Heart left ventricle (tissue), 16 donors: ENCODE measurements around the gene HS6ST3. TPM values are rescaled to one million over a fixed set of nuclear protein-coding genes. Genes with fewer than 3 reads are reported as not detected.

Experiments used
- ATAC-seq, 4 donors: fragments of 200-7000 bp; cut with Tn5 transposase; one replicate each; pipeline ENCODE4 v1.9.1; 2020 to 2022; ENCODE audit warnings: moderate library complexity in 4 of 4, mild to moderate bottlenecking in 3 of 4, moderate number of reproducible peaks in 1 of 4
- DNase-seq, 5 donors: peaks; one replicate each; pipeline ENCODE4 v3.0.0-alpha.2; 2020
- H3K27ac ChIP-seq, 12 donors: fragments of 200-600 bp; sonication (generic) in 4 of 12; one replicate each; pipeline versions ENCODE4 v1.5.0 to v1.8.0; 2016 to 2022; ENCODE audit warnings: mild to moderate bottlenecking in 2 of 12
- H3K27me3 ChIP-seq, 9 donors: fragments of 200-600 bp; sonication (generic) in 2 of 9; one replicate each; pipeline versions ENCODE4 v1.5.1 to v1.8.0; 2016 to 2022; ENCODE audit warnings: mild to moderate bottlenecking in 3 of 9
- H3K36me3 ChIP-seq, 9 donors: fragments of 200-600 bp; sonication (generic) in 2 of 9; one replicate each; pipeline versions ENCODE4 v1.5.0 to v1.8.0; 2018 to 2022; ENCODE audit warnings: mild to moderate bottlenecking in 2 of 9
- H3K4me1 ChIP-seq, 12 donors: fragments of 200-600 bp; sonication (generic) in 4 of 12; one replicate each; pipeline versions ENCODE4 v1.5.0 to v1.8.0; 2016 to 2022; ENCODE audit warnings: mild to moderate bottlenecking in 3 of 12
- H3K4me3 ChIP-seq, 12 donors: fragments of 200-600 bp; sonication (generic) in 4 of 12; one replicate each; pipeline versions ENCODE4 v1.5.0 to v1.8.0; 2017 to 2022; ENCODE audit warnings: mild to moderate bottlenecking in 9 of 12, moderate library complexity in 4 of 12
- H3K9me3 ChIP-seq, 12 donors: fragments of 200-600 bp; sonication (generic) in 4 of 12; one replicate each; pipeline versions ENCODE4 v1.5.0 to v1.8.0; 2016 to 2022; ENCODE audit warnings: mild to moderate bottlenecking in 1 of 12
- CTCF ChIP-seq, 12 donors: fragments of 200-600 bp; sonication (generic) in 4 of 12; IDR thresholded peaks; one replicate each; pipeline versions ENCODE4 v1.5.0 to v1.8.0; 2018 to 2022; ENCODE audit warnings: antibody characterized with exemption in 12 of 12, mild to moderate bottlenecking in 5 of 12
- POLR2A ChIP-seq, 2 donors: fragments of 450-650 bp; IDR thresholded peaks; one replicate each; pipeline ENCODE4 v1.6.1; 2017; ENCODE audit warnings: antibody characterized with exemption in 2 of 2, mild to moderate bottlenecking in 2 of 2, moderate library complexity in 2 of 2
- WGBS, 4 donors: extraction: QIAGEN DNeasy Blood & Tissue Kit in 2 of 4; methylation state at CpG; one replicate each; pipeline versions ENCODE4 v1.1.5 to v1.1.7; 2013 to 2018; 5-methylcytosine and 5-hydroxymethylcytosine counted together
- intact Hi-C, 10 donors: fragments of 100-400 bp; cut with DNase I; formaldehyde crosslinking; loops; one replicate each; pipeline versions ENCODE4 v1.11.1 to v1.14.2; 2022
- polyA plus RNA-seq, 2 donors: library from polyadenylated mRNA; stranded (reverse); fragments of 200-250 nt; gene quantifications; one replicate each; pipeline ENCODE4 v1.2.3, GENCODE V29; 2013
- total RNA-seq, 9 donors: library from RNA; depleted of rRNA in 2 of 9; stranded (reverse); fragments of >200 nt in 2 of 9; fragmentation: NEBNext Ultra II Directional in 3 of 9; extraction: Animal tissue kit (Norgen Biotek cat#: 25700) in 3 of 9; gene quantifications; one replicate each; pipeline versions ENCODE4 v1.1.0 to v1.2.4, GENCODE V29; 2016 to 2023
- donor health status: ischemic (EF 13 %, LVEDD 7.1; RV severe dilation, severe dysfunction).
- donor health status: healthy with polysubstance abuse.
- donor health status: DM: no; HTN: yes; CAD: no.
- donor health status: DM: no; HTN: no; CAD: no.
- donor health status: ischemic (EF 25% LVEDD 6.9; RV normal size, moderate dysfunction).
- donor health status: ischemic (EF 25% LVEDD 5.7; RV mildly dilated, moderate dysfunction).
- donor health status: healthy.
- donor health status: DM: yes; HTN: yes; CAD: no.
- donor health status: ischemic (EF 35%, LVEDD 5.7; RV mildly dilated, moderate dysfunction).
- donor health status: nonischemic (EF 11% LVEDD 7.7; RV severe dilation, severe dysfunction).
- donor health status: DM: yes; HTN: yes; CAD: no.
- donor health status: PGD.
- donor health status: ischemic (EF 29% LVEDD 5.4; RV normal size, mild dysfunction).
- donor health status: nonischemic (EF 23%, LVEDD 6.1; RV moderate dilation, normal function).

The HS6ST3 gene
- total and polyA plus RNA-seq, 11 donors = 0.01 to 5.2 (median 1.2) TPM

GRCh38 chr13:96428911-96429310 is 339.0 kb downstream of the HS6ST3 start:
- H3K27ac ChIP-seq = no peak overlapping the region
- WGBS, 4 donors = 72 to 82% (median 75%) methylated on average over 5 of the region's 5 CpGs
- intact Hi-C loops = no loop called here
- H3K9me3 ChIP-seq = no peaks in the 10 kb centered on the region
- ATAC-seq (no peak), DNase-seq (no peak)
- H3K36me3 ChIP-seq = no peaks in the 10 kb centered on the region
- no peaks in the 10 kb centered on the region for H3K4me1 ChIP-seq
- H3K4me3 ChIP-seq = no peak overlapping the region
- no peak for TF ChIP-seq POLR2A (IDR thresholded peaks at IDR 0.05)
- TF ChIP-seq CTCF (IDR thresholded peaks at IDR 0.05) = no peak
- no peaks in the 10 kb centered on the region for H3K27me3 ChIP-seq

DNA sequence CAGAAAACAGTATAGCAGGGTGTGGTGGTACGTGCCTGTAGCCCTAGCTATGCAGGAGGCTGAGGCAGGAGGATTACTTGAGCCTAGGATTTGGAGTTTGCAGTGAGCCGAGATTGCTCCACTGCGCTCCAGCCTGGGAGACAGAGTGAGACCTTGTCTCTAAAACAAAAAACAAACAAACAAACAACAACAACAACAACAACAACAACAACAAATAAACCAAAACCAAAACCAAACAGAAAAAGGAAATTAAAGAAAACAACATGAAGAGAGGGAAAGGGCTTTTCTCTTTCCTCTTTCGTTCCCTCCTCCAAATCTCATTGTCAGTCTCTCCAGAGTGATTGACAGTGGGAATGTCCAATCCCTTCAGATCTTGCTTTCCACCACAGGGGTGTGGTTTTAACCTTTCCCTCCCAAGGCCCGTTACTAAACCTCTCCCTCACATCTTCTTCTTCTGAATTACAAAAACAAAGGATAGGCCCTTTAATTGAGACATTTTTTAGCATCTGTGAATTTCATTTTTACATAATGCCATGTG is 341.2 kb downstream of the HS6ST3 start:
- no peak for ATAC-seq
- TF ChIP-seq CTCF (IDR thresholded peaks at IDR 0.05) = no peak
- no peak for TF ChIP-seq POLR2A (IDR thresholded peaks at IDR 0.05)

GRCh38 chr13:96444676-96445075 is 354.8 kb downstream of the HS6ST3 start:
- no peak overlapping the region for H3K27ac ChIP-seq
- intact Hi-C loops = no loop called here
- TF ChIP-seq POLR2A (IDR thresholded peaks at IDR 0.05) (no peak), CTCF (IDR thresholded peaks at IDR 0.05) (no peak)
- H3K9me3 ChIP-seq = no peaks in the 10 kb centered on the region
- H3K36me3 ChIP-seq = no peaks in the 10 kb centered on the region
- ATAC-seq = no peak
- no peaks in the 10 kb centered on the region for H3K4me1 ChIP-seq
- H3K4me3 ChIP-seq = no peak overlapping the region
- DNase-seq = no peak
- 51 to 60% (median 56%) methylated on average over 3 of the region's 3 CpGs for WGBS, 4 donors
- no peaks in the 10 kb centered on the region for H3K27me3 ChIP-seq

More for the DNA sequence above, 341.2 kb downstream of the HS6ST3 start:
- no peaks in the 10 kb centered on the region for H3K9me3 ChIP-seq
- no peak overlapping the region for H3K27ac ChIP-seq
- no peaks in the 10 kb centered on the region for H3K36me3 ChIP-seq
- no peaks in the 10 kb centered on the region for H3K27me3 ChIP-seq
- intact Hi-C loops = no loop called here
- DNase-seq = no peak
- 74 to 89% (median 83%) methylated on average over 5 of the region's 5 CpGs for WGBS, 4 donors
- H3K4me1 ChIP-seq = no peaks in the 10 kb centered on the region
- no peak overlapping the region for H3K4me3 ChIP-seq

- no peaks in the 10 kb centered on the region for H3K36me3 ChIP-seq
These were observed 360.0 kb downstream of the HS6ST3 start for GRCh38 chr13:96449920-96450319.

More at GRCh38 chr13:96449920-96450319, 360.0 kb downstream of the HS6ST3 start:
- H3K27me3 ChIP-seq = no peaks in the 10 kb centered on the region
- no peak for ATAC-seq
- DNase-seq = no peak
- TF ChIP-seq CTCF (IDR thresholded peaks at IDR 0.05) = no peak
- TF ChIP-seq POLR2A (IDR thresholded peaks at IDR 0.05) = no peak
- H3K4me1 ChIP-seq = no peaks in the 10 kb centered on the region
- no peaks in the 10 kb centered on the region for H3K9me3 ChIP-seq
- H3K4me3 ChIP-seq = no peak overlapping the region
- WGBS, 4 donors = 67 to 81% (median 73%) methylated on average over 1 of the region's 1 CpG
- intact Hi-C loops = no loop called here
- no peak overlapping the region for H3K27ac ChIP-seq
